ENCODE results near the gene EPHX1.

EPHX1 gene

DNA sequence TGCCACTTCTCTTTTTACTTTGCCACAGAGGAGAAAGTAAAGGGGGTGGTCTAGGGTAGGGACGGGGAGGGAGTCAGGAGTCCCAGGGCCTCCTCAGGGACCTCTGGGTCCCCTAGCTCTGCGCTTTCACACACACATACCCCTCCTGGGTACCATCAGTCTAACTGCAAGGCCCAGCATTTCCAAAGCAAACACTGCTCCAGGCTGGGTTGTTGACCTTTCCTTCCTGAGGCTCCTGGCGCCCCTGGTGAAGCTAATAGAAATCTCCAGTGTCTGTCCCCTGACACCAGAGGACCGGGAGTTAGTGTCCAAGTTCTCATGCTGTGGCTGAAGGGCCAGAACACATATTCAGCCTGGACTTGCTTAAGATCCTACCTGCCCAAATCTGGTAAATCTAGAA, 68.4 kb downstream of the EPHX1 start:
- no peak for TF ChIP-seq CTCF (IDR thresholded peaks at IDR 0.05; ENCODE audit: low read depth, low read length)

GRCh38 chr1:225879521-225880221, 69.7 kb downstream of the EPHX1 start:
- TF ChIP-seq CTCF (IDR thresholded peaks at IDR 0.05; ENCODE audit: low read depth, low read length): no peak
- no peak for DNase-seq (ENCODE audit: extremely low read depth, low read depth)

More for the DNA sequence above, 68.4 kb downstream of the EPHX1 start:
- no peak for DNase-seq (ENCODE audit: extremely low read depth, low read depth)

GRCh38 chr1:225880222-225880588, 70.3 kb downstream of the EPHX1 start:
- DNase-seq (ENCODE audit: extremely low read depth, low read depth): no peak
- TF ChIP-seq CTCF (IDR thresholded peaks at IDR 0.05; ENCODE audit: low read depth, low read length): no peak

- TF ChIP-seq CTCF (IDR thresholded peaks at IDR 0.05; ENCODE audit: low read depth, low read length): no peak
- DNase-seq (ENCODE audit: extremely low read depth, low read depth): no peak
Observed at GRCh38 chr1:225880636-225881035, 70.7 kb downstream of the EPHX1 start.

- TF ChIP-seq CTCF (IDR thresholded peaks at IDR 0.05; ENCODE audit: low read depth, low read length): no peak
- DNase-seq (ENCODE audit: extremely low read depth, low read depth): no peak
Observed at GRCh38 chr1:225881081-225881958, 71.4 kb downstream of the EPHX1 start.

GRCh38 chr1:225881959-225882693, 72.2 kb downstream of the EPHX1 start, which contains the start of gene TMEM63A:
TSS of gene TMEM63A (minus strand) at chr1:225882380. CDS start at chr1:225877580, 4,800 bp downstream.
- peak; percentile 67 for DNase-seq (ENCODE audit: extremely low read depth, low read depth)
- TF ChIP-seq CTCF (IDR thresholded peaks at IDR 0.05; ENCODE audit: low read depth, low read length): peak; percentile 30
